Measurements from ENCODE around the gene ASIC4.

DNA sequence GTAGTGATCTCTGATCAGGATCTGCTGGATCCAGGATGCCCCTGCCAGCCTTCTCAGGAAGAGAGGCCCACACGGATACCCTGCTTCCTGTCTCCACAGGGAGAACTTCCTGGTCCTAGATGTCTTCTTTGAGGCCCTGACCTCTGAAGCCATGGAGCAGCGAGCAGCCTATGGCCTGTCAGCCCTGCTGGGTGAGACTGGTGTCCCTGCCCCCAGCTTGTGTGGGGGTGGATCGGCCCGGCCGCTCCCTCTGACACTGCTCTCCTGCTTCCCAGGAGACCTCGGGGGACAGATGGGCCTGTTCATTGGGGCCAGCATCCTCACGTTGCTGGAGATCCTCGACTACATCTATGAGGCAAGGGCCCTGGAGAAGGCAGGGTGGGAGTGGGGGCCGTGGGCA is 22.7 kb downstream of the ASIC4 start:
- TF ChIP-seq CTCF (IDR thresholded peaks at IDR 0.05; ENCODE audit: control extremely low read depth in 1 of 3, insufficient read depth in 1 of 3, low read depth in 1 of 3, low read length in 3 of 3) = no peak
- no peak for TF ChIP-seq POLR2A (IDR thresholded peaks at IDR 0.05; ENCODE audit: control extremely low read depth in 1 of 2, low read depth in 2 of 2, low read length in 2 of 2)
- TF ChIP-seq SP2 (IDR thresholded peaks at IDR 0.05; ENCODE audit: low read length) = no peak
- TF ChIP-seq TCF12 (IDR thresholded peaks at IDR 0.05; ENCODE audit: low read depth, low read length) = no peak
- TF ChIP-seq EZH2 (IDR thresholded peaks at IDR 0.05; ENCODE audit: low read depth, low read length, severe bottlenecking) = no peak
- TF ChIP-seq POLR2AphosphoS5 (IDR thresholded peaks at IDR 0.05; ENCODE audit: low read depth, low read length) = no peak
- no peak for TF ChIP-seq ZNF274 (IDR thresholded peaks at IDR 0.05; ENCODE audit: borderline replicate concordance, extremely low read depth, low read length)
- TF ChIP-seq, protein P1, sequence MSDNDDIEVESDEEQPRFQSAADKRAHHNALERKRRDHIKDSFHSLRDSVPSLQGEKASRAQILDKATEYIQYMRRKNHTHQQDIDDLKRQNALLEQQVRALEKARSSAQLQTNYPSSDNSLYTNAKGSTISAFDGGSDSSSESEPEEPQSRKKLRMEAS (IDR thresholded peaks at IDR 0.05) = no peak
- TF ChIP-seq TAF1 (IDR thresholded peaks at IDR 0.05; ENCODE audit: low read depth, low read length) = no peak
- no peak for TF ChIP-seq JUND (IDR thresholded peaks at IDR 0.05; ENCODE audit: low read length)
- TF ChIP-seq USF2 (IDR thresholded peaks at IDR 0.05; ENCODE audit: low read length) = no peak
- TF ChIP-seq POU5F1 (IDR thresholded peaks at IDR 0.05; ENCODE audit: low read depth, low read length) = no peak
